ENCODE measurements around the gene N4BP3. TPM values are rescaled to one million over a fixed set of nuclear protein-coding genes. Genes with fewer than 3 reads are reported as not detected.
"Not testable (repeated sequence)": the region's sequence is repeated elsewhere in the genome, so short reads cannot be mapped to it uniquely, and the experiment has no call there.

The N4BP3 gene
- total RNA-seq, 1 donor from 2014 or later: 43.9 TPM

GRCh38 chr5:178123094-178123965 lies 10.0 kb downstream of the N4BP3 start:
- DNase-seq: no peak

- no peak for DNase-seq
These were observed 10.9 kb downstream of the N4BP3 start for GRCh38 chr5:178123966-178124925.

- no peak for DNase-seq
These were observed 12.0 kb downstream of the N4BP3 start for GRCh38 chr5:178125253-178125906.

- peak; percentile 58 for DNase-seq
These were observed 13.2 kb downstream of the N4BP3 start for GRCh38 chr5:178126556-178126955.

GRCh38 chr5:178127300-178128009 lies 14.1 kb downstream of the N4BP3 start:
- not testable (repeated sequence) for DNase-seq

GRCh38 chr5:178129296-178129695 lies 16.0 kb downstream of the N4BP3 start:
- no peak for DNase-seq

- DNase-seq: not testable (repeated sequence)
These were observed 16.9 kb downstream of the N4BP3 start for GRCh38 chr5:178130234-178130575.

- DNase-seq: peak; percentile 84
These were observed 17.5 kb downstream of the N4BP3 start, which contains the start of gene RMND5B for GRCh38 chr5:178130576-178131445. RMND5B (plus strand) TSS chr5:178131014; CDS start chr5:178138120, 7,106 bp downstream.

GRCh38 chr5:178131446-178131996 lies 18.2 kb downstream of the N4BP3 start:
- no peak for DNase-seq

GRCh38 chr5:178136990-178137389 lies 23.7 kb downstream of the N4BP3 start:
- DNase-seq: no peak

- no peak for DNase-seq
These were observed 24.7 kb downstream of the N4BP3 start for GRCh38 chr5:178137991-178138390.

GRCh38 chr5:178141550-178141949 lies 28.2 kb downstream of the N4BP3 start:
- no peak for DNase-seq

- no peak for DNase-seq
These were observed 29.3 kb downstream of the N4BP3 start for GRCh38 chr5:178142642-178143041.

GRCh38 chr5:178143246-178143645 lies 29.9 kb downstream of the N4BP3 start:
- no peak for DNase-seq

- no peak for DNase-seq
These were observed 30.6 kb downstream of the N4BP3 start for GRCh38 chr5:178143901-178144300.

GRCh38 chr5:178145965-178146820 lies 32.9 kb downstream of the N4BP3 start:
- DNase-seq: peak; percentile 81

GRCh38 chr5:178147406-178147805 lies 34.1 kb downstream of the N4BP3 start:
- DNase-seq: no peak

GRCh38 chr5:178149199-178149932 lies 36.0 kb downstream of the N4BP3 start:
- DNase-seq: no peak
